Measurements from ENCODE around the gene SSH3.

The SSH3 gene

GRCh38 chr11:67349457-67349856 is 46.1 kb downstream of the SSH3 start:
- no peak for DNase-seq

- DNase-seq: no peak
These were observed 46.7 kb downstream of the SSH3 start for GRCh38 chr11:67349928-67350465.

DNA sequence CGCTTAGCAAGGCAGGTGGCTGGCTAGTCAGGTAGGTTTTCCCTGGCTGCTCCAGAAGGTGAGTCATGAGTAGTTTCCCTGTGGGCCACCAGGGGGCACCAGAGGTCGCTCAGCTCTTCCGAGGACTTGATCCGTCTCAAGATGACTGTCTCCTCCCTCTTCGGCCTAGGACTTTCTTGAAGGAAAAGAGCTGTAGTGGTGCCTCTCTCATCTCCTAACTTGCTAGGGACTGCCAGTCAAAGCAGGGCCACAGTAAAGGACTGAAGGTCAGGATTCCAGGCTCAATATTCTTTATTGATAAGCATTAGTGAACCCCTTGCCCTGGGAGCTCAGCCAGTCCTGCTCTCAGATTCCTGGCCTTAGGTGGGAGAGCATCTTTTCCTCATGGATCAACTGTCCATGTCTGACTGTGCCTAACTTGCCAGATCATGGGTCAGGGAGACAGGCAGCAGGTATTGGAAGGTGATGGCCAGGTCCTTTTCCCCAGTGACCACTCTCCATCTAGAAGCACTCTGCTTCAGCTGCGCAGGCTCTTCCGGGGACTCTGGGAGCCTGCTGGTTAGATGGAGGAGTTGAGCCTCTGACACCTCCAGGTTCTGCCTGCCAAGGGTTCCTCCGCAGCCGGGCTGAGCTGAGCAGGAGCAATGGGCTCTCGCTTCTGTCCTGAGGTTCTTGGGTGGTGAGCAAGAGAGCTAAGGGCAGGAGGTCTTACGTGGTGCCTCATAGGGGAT is 48.1 kb downstream of the SSH3 start:
- DNase-seq: peak; percentile 84 to 88 (median 88)

GRCh38 chr11:67352546-67353316 is 49.4 kb downstream of the SSH3 start:
- DNase-seq: peak; percentile 56 to 73 (median 60)

DNA sequence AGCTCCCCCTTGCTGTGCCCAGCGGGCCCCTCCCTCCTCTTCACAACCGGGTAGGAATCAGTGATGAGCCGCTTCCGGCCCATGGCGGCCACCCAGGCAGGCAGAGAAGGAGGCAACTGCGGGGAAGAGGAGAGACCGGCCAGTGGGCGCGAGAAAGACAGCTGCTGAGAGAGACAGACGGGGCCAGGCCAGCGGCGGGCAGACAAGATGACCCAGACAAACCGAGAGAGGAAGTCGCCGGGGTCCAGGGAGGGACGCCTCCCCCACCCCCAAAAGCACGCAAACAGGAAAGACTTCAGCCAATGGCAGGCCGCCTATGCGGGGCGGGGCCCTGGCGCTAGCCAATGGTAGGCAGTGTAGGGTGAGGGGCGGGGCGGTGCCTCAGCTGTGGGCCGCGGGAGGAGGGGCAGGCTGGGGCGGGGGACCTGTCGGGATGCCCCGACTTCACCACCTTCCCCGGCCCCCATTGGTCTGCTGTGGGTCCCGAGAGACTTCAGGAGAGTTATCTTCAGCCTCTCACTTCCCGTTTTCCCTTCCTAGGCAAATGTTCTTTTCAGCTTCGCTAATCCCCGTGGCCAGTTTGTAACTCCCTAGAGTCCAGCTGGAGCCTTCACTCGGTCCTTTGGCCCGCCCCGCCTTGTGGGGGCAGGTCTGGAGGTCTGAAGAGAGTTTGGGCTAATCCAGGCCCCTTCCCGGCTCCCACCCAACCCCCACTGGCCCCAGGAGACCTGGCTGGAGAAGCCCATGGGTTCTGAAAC is 50.2 kb downstream of the SSH3 start, which contains the start of gene POLD4:
POLD4 (minus strand) TSS at position 230 of the 758 bp plus-strand sequence; CDS start at position 83, 147 bp downstream.
- DNase-seq: peak; percentile 96 to 99 (median 96)

DNA sequence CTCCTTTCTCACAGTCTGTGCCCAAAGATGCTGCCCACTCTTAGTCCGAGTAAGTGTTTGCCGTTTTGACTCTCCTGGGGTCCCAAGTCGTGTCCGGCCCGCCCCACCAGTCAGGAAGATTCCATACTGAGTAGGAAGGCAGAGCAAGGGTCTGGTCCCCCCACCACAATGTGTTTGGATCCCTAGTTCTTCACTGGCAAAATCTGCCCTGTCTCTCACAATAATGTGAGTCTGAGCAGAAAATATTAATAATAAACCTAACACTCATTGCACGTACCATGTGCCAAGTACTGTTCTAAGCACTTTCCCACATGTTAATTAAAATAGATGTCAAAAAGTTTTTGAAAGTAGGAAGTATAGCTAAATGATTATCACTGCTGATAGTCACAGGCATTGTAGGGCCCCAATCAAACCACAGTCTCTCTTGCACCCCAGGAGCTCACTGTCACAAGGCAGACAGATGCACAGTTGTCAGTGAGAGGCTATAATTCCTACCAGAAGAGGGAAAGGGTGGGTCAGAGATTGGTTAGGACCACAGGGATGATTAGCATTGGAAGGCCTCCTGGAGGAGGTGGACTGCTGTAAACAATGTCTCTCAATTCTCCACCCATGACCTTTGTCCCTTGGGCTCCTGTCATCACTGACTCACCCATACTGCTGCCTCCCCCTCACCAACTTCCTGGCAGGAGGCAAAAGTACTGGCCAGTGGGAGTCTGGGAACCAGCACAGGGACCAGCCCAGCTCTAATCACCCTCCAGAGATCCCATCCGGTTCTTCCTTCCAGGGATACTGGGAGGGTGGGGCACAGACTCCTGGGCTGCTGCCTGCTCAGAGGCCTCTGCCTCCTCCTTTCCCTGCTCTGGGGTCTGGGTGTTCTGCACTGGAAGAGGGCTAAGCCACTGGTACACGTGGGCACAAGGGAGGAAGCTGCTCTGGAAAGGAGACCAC is 51.0 kb downstream of the SSH3 start:
- peak; percentile 83 to 90 (median 84) for DNase-seq

DNA sequence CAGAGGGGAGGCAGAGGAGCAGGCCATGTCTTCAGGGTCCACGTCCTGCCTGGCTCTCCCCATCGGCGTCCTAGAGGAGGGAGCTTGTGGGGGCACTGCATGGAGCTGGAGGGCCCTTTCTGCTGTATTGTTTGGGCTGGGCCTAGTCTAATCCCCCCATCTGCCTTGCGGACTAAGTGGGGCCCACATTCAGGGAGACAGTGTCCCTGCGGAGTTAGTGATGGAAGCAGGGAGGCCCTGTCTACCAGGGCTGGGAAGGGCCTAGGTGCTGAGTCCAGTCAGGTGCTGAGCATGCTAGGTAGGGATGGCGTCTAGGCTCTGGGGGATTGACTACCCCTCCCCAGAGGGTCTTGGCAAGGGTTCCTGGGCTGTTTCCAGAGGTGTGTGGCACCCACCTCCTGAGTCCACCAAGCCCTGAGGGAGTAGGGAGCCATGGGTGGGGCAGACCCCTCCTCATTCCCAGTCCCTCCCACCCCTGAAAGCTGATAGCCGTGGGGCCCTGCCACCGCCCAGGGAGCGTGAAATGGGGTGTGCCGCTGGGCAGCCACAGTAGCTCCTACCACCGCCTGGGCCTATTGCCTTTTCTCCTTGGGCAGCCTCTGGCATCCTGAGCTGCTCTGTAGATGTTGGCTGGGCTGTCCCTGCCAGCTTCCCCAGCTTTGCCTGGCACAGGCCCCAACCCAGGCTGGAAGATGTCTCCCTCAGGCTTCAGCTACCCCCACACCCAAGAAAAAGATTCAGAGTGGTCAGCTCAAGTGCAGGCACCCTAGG is 51.9 kb downstream of the SSH3 start:
- no peak for DNase-seq

DNA sequence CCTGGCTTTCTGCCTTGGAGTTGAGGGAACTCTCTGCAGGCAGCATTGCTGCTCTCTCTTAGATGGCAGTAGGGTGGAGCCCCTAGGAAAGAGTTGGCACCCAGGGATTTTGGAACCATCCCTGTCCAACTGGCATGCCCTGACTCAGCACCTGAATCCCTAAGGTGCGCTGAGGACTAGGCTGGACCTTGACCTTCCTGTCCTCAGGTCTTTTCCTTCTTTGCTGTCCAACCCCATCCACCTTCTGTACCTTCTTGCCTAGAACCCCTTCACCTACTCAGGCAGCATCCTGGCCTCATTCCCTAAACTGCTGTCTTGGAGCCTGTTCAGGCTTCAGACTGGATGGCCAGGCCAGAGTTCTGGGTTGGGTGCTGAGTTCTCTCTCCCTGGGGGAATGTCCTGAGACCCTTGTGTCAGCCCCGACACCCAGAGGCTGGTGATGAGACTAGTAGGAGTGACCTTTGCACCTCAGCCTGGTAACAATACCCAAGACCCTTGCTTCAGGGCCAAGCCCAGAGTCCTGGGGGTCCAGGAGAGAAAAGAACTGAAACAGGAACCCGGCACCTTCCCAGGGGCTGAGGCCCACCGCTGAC is 52.6 kb downstream of the SSH3 start:
- DNase-seq: no peak

DNA sequence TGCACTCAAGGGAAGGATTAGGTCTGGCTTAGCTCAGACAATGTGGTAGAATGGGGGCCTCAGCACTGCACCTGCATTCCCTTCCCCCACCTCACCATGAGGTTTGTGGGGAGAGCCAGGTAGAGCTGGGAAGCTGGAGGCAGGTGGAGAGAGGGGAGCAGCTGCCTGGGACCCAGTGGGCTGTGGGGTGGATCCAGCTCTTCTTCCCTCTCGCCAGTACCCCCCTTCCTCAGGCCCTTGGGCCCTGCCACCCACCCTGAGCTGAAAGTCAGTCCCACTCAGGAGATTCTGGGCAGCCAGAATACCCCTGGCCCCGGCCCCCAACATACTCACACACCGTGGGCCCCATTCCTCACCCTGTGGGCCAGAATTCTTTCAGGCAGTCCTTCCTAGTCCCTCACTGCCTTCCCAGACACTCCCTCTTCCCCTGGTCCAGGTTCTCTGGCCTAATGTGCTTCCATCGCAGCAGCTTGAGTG is 53.1 kb downstream of the SSH3 start:
- DNase-seq: no peak

DNA sequence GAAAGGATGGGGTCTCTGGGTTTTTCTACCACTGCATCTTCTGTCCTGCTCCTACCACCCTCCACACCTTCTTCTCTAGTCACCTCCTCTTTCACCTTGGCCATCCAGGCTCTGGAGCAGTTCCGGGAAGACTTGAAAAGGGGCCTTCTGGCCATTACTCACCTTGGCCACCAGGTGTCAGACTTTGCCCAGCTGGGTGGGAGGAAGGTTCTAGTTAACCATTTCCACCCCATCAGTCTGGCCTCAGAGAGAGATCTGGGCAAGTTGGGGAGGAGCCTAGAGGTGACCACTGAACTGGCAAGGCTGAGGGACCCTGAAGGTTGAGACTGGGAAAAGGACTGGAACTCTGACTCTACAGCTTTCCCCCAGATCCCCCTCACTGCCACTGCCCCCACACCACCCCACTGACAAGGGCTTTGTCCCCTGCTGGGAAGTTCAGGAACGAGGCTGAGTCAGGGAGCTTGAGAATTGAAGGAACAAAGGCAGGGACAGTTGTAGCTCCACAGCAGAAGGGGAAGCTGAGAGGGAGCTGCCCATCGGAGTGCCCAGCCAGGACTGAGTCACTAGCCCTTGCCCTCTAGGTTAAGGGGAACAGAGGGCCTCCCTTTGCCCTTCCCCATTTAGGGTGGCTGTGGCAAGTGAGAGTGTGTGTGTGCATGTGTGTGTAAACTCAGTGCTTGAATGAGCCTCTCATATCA is 53.7 kb downstream of the SSH3 start:
- peak; percentile 94 to 98 (median 96) for DNase-seq

DNA sequence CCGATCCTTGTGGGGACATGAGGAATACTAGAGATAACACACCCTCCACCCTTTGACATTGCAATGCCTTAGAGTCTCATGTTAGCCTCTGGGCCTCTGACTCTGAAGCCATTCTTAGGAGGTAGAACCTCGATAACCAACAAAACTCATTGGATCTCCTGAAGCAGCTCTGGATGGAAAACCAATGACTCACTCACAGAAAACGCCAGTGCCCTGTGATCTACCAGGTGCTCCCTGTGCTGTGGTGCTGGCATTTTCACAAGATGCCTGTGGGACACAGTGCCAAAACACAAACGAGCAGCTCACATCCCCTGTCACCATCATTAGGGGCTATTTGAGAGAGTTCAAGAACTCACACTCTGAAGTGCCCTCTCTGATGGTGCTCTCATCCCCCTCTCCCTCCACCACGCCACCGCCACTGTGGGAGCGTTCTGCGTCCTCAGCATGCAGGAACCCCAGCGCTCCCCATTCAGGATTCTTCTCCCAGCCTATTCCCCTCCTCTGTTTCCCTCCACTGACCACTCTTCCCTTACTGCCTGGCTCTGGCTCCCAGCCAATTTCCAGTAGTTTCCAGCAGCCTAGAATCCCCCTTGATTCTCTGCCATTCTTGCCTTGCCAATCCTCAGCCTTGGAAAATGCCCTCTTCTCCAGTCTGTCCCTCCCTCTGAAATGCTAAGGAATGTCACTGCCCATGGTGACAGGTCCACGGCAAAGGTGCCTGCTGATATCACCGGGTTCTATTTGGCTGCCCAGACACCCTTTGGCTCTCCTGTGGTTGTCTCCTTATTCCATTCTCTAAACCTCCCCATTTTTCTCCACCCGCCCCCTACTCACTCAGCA is 54.7 kb downstream of the SSH3 start:
- DNase-seq: no peak
